Caco-2 (cell line): ENCODE measurements around the gene ELAVL1. TPM values are rescaled to one million over a fixed set of nuclear protein-coding genes. Genes with fewer than 3 reads are reported as not detected.

Experiments used
- BruUV-seq: library from RNA; stranded (reverse); fragments of 400-500 nt; replicated peaks from 2 replicates; lab custom pipeline; 2021; lab: Mats Ljungman, UMichigan
- CTCF ChIA-PET: fragments of 300-600 bp; sonication (Branson Sonifier 250); formaldehyde crosslinking; loops from one replicate; lab custom pipeline; 2022; ENCODE audit warnings: antibody characterized with exemption; lab: Charles Lee
- POLR2A ChIA-PET: fragments of 300-600 bp; sonication (Branson Sonifier 250); formaldehyde crosslinking; loops from one replicate; lab custom pipeline; 2022; ENCODE audit warnings: antibody characterized with exemption; lab: Charles Lee
- DNase-seq, 2 experiments: peaks; one replicate each; pipeline versions ENCODE4 v3.0.0 to v3.0.0-alpha.2; 2020 to 2022
- H3K27me3 ChIP-seq: replicated peaks from 2 replicates; pipeline ENCODE4 v1.6.0; 2011; ENCODE audit warnings: low read length; ENCODE audit not compliant: control insufficient read depth, insufficient read depth
- H3K36me3 ChIP-seq: 2 replicates; pipeline ENCODE4 v1.5.1; 2011; ENCODE audit warnings: low read length; ENCODE audit not compliant: control insufficient read depth, insufficient read depth
- H3K4me1 ChIP-seq: fragments of 250-450 bp; sonication (Bioruptor Pico); 2 replicates; pipeline ENCODE4 v1.5.1; 2020; ENCODE audit warnings: mild to moderate bottlenecking
- H3K4me3 ChIP-seq: 2 replicates; pipeline ENCODE4 v1.5.1; 2011; ENCODE audit warnings: low read depth, mild to moderate bottlenecking, control low read depth, low read length
- H3K9me3 ChIP-seq: fragments of 250-450 bp; sonication (Bioruptor Pico); 2 replicates; pipeline ENCODE4 v1.5.1; 2020; ENCODE audit warnings: mild to moderate bottlenecking, moderate library complexity
- H3K27ac Mint-ChIP-seq: one replicate; pipeline ENCODE4 v1.8.0; 2022; ENCODE audit warnings: mixed read lengths; ENCODE audit not compliant: unreplicated experiment
- H3K27me3 Mint-ChIP-seq: one replicate; pipeline ENCODE4 v1.8.0; 2022; ENCODE audit warnings: mixed read lengths; ENCODE audit not compliant: insufficient read depth, unreplicated experiment
- H3K36me3 Mint-ChIP-seq: one replicate; pipeline ENCODE4 v1.8.0; 2022; ENCODE audit warnings: mild to moderate bottlenecking, mixed read lengths; ENCODE audit not compliant: insufficient read depth, unreplicated experiment
- H3K4me1 Mint-ChIP-seq: one replicate; pipeline ENCODE4 v1.8.0; 2022; ENCODE audit warnings: low read depth, mixed read lengths; ENCODE audit not compliant: unreplicated experiment
- H3K4me3 Mint-ChIP-seq: one replicate; pipeline ENCODE4 v1.8.0; 2022; ENCODE audit warnings: mild to moderate bottlenecking, moderate library complexity, mixed read lengths; ENCODE audit not compliant: unreplicated experiment
- H3K9me3 Mint-ChIP-seq: one replicate; pipeline ENCODE4 v1.8.0; 2022; ENCODE audit warnings: mixed read lengths; ENCODE audit not compliant: unreplicated experiment
- CTCF ChIP-seq, 2 experiments: fragments of 200-600 bp in 1 of 2; IDR thresholded peaks; 1 replicate in 1 of 2; 2 replicates in 1 of 2; pipeline versions ENCODE4 v1.5.1 to v1.8.0; 2011 to 2022; ENCODE audit warnings: antibody characterized with exemption in 1 of 2, control low read depth in 1 of 2, inconsistent platforms in 1 of 2, low read depth in 1 of 2, low read length in 1 of 2, mild to moderate bottlenecking in 1 of 2, moderate library complexity in 1 of 2; ENCODE audit not compliant: insufficient read depth in 1 of 2, severe bottlenecking in 1 of 2, unreplicated experiment in 1 of 2
- intact Hi-C: fragments of 100-400 bp; cut with micrococcal nuclease; formaldehyde crosslinking; loops from one replicate; pipeline ENCODE4 v1.10.0; 2022; ENCODE audit not compliant: unreplicated experiment
- total RNA-seq: library from RNA; stranded (reverse); gene quantifications from 2 replicates; pipeline ENCODE4 v1.2.3, GENCODE V29; 2022

Gene ELAVL1
- total RNA-seq, 1 experiment from 2014 or later = 117 TPM

GRCh38 chr19:8000298-8001038 is 5.0 kb downstream of the ELAVL1 start:
- H3K27me3 Mint-ChIP-seq = no peaks in the 10 kb centered on the region
- no peaks in the 10 kb centered on the region for H3K9me3 ChIP-seq
- CTCF ChIA-PET = no interaction called here
- BruUV-seq = no TSS peak
- intact Hi-C loops = no loop called here
- peaks cover 31% of the 10 kb centered on the region for H3K4me1 Mint-ChIP-seq
- H3K36me3 ChIP-seq = no peaks in the 10 kb centered on the region; the same call in 1 of the 2 replicates
- H3K36me3 Mint-ChIP-seq = peaks cover 42% of the 10 kb centered on the region
- H3K4me3 ChIP-seq = no peak overlapping the region
- no peak for DNase-seq
- H3K27me3 ChIP-seq = no peaks in the 10 kb centered on the region
- peak overlapping the region; percentile 45 for H3K27ac Mint-ChIP-seq
- no peak overlapping the region for H3K4me3 Mint-ChIP-seq
- POLR2A ChIA-PET = no interaction called here
- H3K9me3 Mint-ChIP-seq = no peaks in the 10 kb centered on the region
- TF ChIP-seq CTCF (IDR thresholded peaks at IDR 0.05; ENCODE audit: insufficient read depth in 1 of 2, low read depth in 1 of 2, low read length in 1 of 2, severe bottlenecking in 1 of 2, unreplicated experiment in 1 of 2) = no peak
- H3K4me1 ChIP-seq = peaks cover 12% of the 10 kb centered on the region; the same call in 1 of the 2 replicates

GRCh38 chr19:7999376-7999775 is 6.1 kb downstream of the ELAVL1 start:
- peaks cover 14% of the 10 kb centered on the region; the same call in 1 of the 2 replicates for H3K4me1 ChIP-seq
- ChIA-PET CTCF (no interaction called here), POLR2A (no interaction called here)
- H3K9me3 Mint-ChIP-seq = no peaks in the 10 kb centered on the region
- intact Hi-C loops = no loop called here
- H3K36me3 Mint-ChIP-seq = peaks cover 42% of the 10 kb centered on the region
- no peak for DNase-seq
- TF ChIP-seq CTCF (IDR thresholded peaks at IDR 0.05; ENCODE audit: insufficient read depth in 1 of 2, low read depth in 1 of 2, low read length in 1 of 2, severe bottlenecking in 1 of 2, unreplicated experiment in 1 of 2) = no peak
- H3K9me3 ChIP-seq = no peaks in the 10 kb centered on the region
- H3K27me3 ChIP-seq = no peaks in the 10 kb centered on the region
- no peaks in the 10 kb centered on the region; the same call in 1 of the 2 replicates for H3K36me3 ChIP-seq
- no peak overlapping the region for H3K4me3 ChIP-seq
- peaks cover 39% of the 10 kb centered on the region for H3K4me1 Mint-ChIP-seq
- H3K27ac Mint-ChIP-seq = no peak overlapping the region
- no peaks in the 10 kb centered on the region for H3K27me3 Mint-ChIP-seq
- H3K4me3 Mint-ChIP-seq = no peak overlapping the region
- BruUV-seq = no TSS peak

GRCh38 chr19:7997809-7998480 is 7.5 kb downstream of the ELAVL1 start:
- Mint-ChIP-seq H3K4me1 (peaks cover 39% of the 10 kb centered on the region), H3K27ac (no peak overlapping the region), H3K36me3 (peaks cover 48% of the 10 kb centered on the region), H3K9me3 (no peaks in the 10 kb centered on the region), H3K27me3 (no peaks in the 10 kb centered on the region), H3K4me3 (no peak overlapping the region)
- H3K36me3 ChIP-seq = no peaks in the 10 kb centered on the region; the same call in 1 of the 2 replicates
- no peak overlapping the region for H3K4me3 ChIP-seq
- ChIA-PET POLR2A (no interaction called here), CTCF (no interaction called here)
- no peaks in the 10 kb centered on the region for H3K27me3 ChIP-seq
- intact Hi-C loops = no loop called here
- no TSS peak for BruUV-seq
- H3K9me3 ChIP-seq = no peaks in the 10 kb centered on the region
- H3K4me1 ChIP-seq = peaks cover 11% of the 10 kb centered on the region; the same call in 1 of the 2 replicates
- DNase-seq = no peak
- no peak for TF ChIP-seq CTCF (IDR thresholded peaks at IDR 0.05; ENCODE audit: insufficient read depth in 1 of 2, low read depth in 1 of 2, low read length in 1 of 2, severe bottlenecking in 1 of 2, unreplicated experiment in 1 of 2)
